Activated naive CD4-positive, alpha-beta T cell treated with anti-CD3 and anti-CD28 coated beads, Interleukin-2, amount 50 U/mL, for 16 hours (primary cell): ENCODE data around the gene TGM2.

Experiments used
- DNase-seq: peaks from one replicate; pipeline ENCODE4 v3.0.0-alpha.2; 2020

The TGM2 gene

GRCh38 chr20:38165089-38165965 is at the start of gene TGM2:
TSS of gene TGM2 (minus strand) at chr20:38165270. CDS start at chr20:38165198, 72 bp downstream.
- peak; percentile 24 for DNase-seq

DNA sequence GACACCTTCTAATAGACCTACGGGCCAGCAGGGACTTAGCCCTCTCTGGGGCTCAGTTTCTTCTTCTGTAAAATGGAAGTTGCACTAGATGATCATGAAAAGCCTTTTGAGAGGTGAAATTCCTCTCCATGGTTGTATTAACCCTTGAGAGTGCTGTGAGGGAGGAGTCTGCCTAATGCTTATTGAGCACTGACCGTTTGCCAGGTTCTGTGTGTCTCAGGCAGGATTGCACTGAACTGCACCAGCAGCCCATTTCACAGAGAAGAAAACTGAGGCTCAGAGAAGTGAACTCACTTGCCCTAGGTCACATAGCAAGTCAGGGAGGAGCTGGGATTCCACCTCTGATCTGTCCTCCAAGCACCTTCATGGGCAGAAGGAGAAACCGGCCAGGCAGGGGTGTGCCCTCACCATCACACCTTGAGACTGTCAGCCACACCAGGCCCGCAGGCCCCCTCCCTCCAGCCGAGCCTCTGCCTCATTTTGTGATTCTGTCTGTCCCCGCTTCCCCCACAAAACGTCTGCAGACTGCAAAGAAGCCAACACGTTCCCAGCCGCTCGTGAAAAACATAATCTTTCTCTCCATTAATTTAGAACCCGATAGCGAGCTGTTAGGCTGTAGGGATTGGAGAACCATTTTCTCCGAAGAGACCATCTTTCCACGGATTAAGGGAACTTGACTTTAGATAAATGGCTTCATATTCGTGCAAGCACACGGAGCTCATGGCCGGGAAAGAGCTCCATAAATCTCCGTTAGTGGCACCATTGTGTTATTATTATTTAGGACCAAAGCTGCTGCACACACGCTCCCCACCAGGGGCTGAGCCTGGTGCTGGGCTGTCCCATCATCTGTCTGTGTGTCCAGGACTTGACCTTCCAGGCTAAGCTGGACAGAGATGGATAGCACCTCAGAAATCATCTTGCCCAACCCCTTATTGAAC is 49.5 kb upstream of the TGM2 start:
- DNase-seq, result no peak

DNA sequence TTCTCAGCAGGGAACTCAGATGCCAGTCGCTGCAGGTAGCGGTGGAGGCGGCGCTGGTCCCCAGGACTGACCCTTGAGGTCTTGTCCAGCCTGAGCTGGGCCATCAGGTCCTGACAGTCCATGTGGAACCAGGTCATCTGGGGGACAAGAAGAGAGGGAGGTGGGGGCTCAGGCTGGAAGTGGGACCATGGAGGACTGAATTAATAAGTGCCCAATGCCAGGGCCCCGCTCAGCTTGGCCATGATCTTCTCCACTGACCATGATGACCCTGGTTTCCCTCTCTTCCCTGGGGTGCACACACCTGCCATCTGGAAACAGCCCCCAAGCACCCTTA is 48.5 kb upstream of the TGM2 start:
- DNase-seq, result no peak

DNA sequence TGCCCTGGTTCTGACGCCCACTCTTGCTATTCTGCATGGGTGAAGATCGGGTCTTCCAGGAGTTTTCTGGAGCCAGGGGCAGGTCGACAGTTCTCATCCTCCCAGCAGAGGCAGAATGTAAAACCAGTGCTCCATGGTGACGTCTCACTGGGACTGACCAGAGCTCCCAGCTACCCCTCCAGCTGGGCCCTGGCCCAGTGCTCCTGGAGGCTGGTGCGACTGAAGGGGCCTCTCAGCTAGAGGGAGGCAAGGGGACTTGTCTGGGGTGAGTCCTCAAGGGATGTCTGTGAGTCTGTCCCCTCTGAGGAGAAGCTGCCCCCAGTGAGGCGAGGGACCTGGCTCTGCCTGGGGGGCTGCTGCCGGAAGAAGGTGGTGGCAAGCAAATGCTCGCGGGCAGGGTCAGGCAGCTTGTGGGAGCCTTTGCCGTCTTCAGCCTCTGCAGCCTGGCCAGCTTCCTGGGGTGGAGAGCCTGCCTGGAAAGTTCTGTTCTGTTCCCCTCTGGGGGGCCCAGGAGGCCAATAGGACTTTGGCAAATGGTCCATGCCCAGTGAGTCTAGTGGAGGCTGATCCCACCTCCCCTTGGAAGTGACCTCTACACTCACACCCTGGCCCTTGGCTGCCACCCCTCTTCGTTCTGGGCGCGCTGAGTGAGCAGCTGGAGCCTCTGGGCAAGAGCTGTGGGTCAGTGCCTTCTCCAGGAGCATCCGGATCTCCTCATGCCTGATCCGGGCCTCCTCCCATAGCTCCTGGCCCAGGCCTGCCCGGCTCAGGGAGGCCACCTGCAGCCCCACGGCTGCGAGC is 47.9 kb upstream of the TGM2 start:
- DNase-seq, result no peak

- no peak for DNase-seq
These were observed 46.4 kb upstream of the TGM2 start for GRCh38 chr20:38211200-38212097.

- DNase-seq, result no peak
These were observed 45.7 kb upstream of the TGM2 start for GRCh38 chr20:38210741-38211140.

- DNase-seq, result no peak
These were observed 44.8 kb upstream of the TGM2 start for GRCh38 chr20:38209736-38210405.

DNA sequence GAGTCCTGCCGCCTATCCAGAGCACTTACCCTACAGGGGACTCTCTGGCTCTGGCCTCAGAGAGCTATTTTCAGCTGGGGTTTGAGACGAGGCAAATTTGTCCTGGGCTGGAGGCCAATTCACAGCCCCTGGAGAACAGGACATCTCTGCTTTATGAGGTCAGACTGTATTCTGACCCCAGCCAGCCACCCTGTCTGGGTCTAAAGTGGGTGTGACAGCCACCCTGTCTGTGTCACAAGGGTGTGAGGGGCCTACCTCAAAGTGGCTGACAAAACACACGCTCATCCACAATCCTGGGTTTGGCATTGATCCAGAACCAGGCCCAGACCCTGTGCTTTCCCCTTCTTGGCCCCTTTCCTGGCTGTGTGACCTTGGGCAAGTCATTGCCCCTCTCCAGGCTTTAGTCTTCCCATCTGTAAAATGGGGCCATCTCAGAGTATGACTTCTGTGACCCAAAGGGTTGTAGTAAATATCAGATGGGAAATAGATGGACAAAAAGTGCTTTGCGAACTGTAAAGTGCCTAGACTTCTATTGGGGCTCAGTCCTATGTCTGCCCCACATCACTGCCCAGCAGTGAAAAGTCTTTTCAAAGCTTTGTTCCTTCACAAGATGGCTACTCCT is 44.1 kb upstream of the TGM2 start:
- no peak for DNase-seq

DNA sequence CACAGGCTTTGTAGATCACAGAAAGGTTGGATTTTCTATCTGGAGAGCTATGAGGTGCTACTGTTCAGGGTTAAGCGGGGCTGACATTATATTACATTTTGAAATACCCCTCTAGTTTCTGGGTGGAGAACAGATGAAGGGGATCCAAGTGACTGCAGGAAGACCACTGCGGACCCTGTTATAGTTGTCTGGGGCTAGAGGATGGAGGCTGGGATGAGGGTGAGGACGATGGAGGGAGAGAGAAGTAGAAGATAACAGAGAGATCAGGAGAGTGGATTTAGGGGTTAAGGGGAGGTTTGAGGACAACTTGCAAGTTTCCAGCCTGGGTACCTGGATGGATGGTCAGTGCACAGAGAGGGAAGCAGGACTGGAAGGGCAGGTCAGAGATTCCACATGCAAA is 43.5 kb upstream of the TGM2 start:
- no peak for DNase-seq

- no peak for DNase-seq
These were observed 43.0 kb upstream of the TGM2 start for GRCh38 chr20:38208088-38208487.

DNA sequence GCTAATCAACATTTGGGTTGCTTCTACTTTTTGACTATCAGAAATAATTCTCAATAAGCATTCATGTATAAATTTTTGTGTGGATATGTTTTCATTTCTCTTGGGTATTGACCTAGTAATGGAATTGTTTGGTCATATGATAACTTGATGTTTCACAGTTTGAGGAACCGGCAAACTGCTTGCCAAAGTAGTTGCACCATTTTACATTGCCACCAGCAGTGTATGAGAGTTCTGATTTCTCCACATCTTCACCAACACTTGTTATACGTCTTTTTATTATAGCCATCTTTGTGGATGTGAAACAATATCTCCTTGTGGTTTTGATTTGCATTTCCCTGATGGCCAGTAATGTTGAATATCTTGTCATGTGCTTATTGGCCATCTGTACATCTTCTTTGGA is 42.6 kb upstream of the TGM2 start:
- no peak for DNase-seq

GRCh38 chr20:38205001-38205400 is 39.9 kb upstream of the TGM2 start:
- DNase-seq, result no peak

DNA sequence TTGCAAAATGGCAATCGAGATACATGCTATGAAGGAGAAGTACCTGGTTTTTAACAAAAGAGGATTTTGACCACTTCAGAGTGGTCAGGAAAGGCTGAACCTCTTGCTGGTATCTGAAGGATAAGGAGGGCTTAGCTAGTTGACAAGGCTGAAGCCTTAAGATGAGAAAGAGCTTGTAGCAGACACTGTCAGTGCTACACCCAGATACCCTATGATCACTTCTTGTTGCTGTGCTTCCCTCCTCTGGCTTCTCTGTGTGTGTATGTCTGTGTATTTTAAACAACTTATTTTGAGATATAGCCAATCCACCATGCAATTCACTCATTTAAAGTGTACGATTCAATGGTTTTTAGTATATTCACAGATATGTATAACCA is 38.9 kb upstream of the TGM2 start:
- no peak for DNase-seq

GRCh38 chr20:38203337-38203980 is 38.4 kb upstream of the TGM2 start:
- DNase-seq, result no peak

- DNase-seq, result no peak
These were observed 37.9 kb upstream of the TGM2 start for GRCh38 chr20:38202982-38203293.

- DNase-seq, result no peak
These were observed 37.3 kb upstream of the TGM2 start for GRCh38 chr20:38202153-38202981.

DNA sequence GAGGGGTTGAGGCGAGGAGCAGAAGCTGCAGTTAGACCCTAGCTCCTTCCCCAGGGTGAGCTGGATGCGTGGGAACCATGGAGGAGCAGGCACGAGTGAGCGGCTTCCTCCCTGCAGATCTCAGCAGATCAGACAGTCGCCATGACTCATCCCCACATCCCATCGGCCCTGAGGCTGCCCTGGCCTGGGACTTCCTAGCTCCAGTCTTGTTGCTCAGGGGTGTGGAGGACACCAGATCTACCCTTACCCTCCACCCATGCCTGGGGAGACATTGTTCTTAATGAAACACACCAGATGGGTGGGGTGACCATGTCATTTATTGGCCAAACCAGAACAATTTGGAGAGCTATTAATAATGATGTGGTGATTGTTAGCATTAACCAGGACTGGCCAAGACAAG is 36.3 kb upstream of the TGM2 start:
- no peak for DNase-seq

DNA sequence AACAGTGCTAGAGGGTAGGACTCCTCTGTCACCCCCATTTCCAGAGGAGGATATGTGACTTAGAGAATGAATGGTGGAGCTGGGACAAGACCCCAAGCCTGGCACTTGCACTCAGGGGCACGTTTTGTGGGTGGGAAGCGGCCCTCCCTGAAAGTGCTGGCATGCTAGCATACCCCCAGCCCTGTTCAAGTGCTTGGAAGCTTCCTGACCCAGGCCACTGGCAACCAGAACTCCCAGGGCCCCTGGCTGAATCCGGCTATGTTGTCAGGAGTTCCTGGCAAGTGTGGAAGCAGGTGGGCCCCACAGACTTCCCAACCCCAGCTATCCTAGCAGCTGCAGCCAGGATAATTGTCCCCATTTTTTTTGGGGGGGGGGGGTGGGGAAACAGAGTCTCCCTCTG is 35.6 kb upstream of the TGM2 start:
- DNase-seq, result no peak

DNA sequence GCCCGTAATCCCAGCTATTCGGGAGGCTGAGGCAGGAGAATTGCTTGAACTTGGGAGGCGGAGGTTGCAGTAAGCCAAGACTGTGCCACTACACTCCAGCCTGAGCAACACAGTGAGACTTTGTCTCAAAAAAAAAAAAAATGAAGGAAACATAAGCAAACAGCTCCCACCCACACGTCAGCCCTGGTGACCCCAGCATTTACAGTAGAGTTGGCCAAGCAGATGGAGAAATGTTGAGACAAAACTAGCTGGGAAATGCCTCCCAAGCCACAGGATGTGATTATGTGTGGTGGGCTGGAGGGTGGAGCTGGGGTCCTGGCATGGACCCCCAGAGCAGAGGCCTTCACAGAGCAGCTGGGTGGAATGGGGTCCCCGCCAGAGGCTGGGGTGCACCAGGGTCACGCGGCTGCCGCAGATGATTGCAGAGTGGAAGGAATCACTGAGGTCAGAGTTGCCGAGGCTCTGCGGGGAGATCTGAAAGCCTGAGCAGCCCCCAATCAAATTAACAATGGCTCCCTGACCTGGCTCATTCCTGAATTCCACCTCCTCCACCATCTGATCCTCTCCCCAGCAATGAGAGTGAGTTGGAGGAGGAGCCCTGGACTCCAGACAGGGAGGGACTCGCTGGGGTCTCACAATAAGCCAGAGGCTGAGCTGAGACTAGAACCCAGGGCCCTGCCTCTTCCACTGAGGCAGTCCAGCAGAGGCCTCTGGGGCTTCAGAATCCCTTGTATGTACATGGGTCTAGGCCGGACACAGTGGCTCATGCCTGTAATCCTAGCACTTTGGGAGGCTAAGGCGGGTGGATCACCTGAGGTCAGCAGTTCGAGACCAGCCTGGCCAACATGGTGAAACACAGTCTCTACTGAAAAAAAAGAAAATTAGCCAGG is 34.7 kb upstream of the TGM2 start:
- no peak for DNase-seq
